CD4-positive, alpha-beta T cell treated with Interleukin-6 at 100 ng/mL for 8 hours (primary cell): Measurements from ENCODE around the gene ACER3.
"Not testable (repeated sequence)": the region's sequence is repeated elsewhere in the genome, so short reads cannot be mapped to it uniquely, and the experiment has no call there.

Experiments
- DNase-seq: peaks from one replicate; pipeline ENCODE4 v3.0.0-alpha.2; 2020; ENCODE audit warnings: mixed read lengths, low spot score

ACER3 gene

DNA sequence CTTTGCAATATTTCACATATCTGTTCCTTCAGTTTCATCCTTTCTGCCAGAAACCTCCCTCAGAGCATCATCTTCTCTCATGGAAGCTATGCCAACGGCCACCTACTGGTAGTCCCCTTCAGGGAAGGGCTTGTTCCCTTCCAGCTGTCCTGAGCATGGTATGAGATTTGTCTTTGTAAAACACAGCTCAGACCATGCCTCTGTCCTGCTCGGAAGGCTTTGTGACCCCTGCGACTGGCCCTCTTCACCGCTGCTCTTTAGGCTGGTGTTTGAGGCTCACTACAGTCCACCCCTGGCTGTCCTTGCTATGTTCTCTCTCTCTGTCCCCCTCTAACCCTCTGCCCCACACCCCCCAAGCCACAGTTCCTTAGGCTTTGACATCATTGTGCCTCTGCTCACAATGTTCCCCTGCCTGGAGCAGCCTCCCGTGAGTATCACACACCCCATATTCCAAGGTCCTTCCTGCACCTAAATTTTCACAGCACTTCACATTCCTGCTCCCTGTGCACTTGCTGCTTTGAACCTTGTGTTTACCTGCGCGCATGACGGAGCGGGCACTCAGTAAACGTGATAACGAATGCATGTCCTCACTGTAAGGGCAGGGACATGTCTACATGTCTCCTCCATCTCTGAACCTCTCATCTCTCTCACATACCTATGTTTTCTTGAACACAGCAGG is 24.0 kb upstream of the ACER3 start:
- no peak for DNase-seq

GRCh38 chr11:76837696-76838677 is 22.7 kb upstream of the ACER3 start:
- DNase-seq = no peak

DNA sequence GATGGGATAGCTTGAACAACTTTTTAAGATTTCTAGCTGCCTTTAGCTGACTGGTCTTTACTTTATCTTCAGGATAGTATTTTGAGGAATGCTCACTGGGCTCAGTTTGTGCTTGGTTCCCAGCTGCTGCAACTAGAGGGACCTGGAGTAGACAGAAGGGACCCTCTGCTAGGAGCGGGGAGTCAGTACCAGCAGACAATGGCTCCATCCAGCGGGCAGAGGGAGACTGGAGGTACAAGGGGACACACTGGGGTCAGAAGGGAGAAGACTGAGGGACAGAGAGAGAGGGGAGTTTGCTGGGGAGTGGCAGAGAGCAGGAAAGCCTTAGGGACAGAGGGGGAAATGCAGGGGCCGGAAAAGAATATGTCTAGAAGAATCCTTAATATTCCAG is 22.0 kb upstream of the ACER3 start:
- DNase-seq = no peak

DNA sequence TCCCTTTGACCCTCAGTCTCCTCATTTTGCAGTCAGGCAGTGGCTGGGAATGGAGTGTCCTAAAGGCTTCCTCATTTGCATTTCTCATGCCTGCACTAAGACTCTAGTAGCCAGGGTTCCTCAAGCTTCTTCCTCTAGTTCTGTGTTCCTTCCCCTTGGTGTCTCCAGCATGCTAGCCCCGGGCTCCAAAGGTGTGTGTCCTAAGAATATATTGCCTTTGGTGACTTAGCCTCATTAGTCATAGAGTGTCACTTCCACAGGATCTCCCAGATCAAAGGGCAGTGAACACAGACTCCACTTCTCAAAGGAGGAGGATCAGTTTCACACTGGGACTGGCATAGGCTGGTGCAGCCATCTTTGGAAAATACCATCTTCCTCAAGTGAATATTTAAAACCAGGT is 21.4 kb upstream of the ACER3 start:
- no peak for DNase-seq

DNA sequence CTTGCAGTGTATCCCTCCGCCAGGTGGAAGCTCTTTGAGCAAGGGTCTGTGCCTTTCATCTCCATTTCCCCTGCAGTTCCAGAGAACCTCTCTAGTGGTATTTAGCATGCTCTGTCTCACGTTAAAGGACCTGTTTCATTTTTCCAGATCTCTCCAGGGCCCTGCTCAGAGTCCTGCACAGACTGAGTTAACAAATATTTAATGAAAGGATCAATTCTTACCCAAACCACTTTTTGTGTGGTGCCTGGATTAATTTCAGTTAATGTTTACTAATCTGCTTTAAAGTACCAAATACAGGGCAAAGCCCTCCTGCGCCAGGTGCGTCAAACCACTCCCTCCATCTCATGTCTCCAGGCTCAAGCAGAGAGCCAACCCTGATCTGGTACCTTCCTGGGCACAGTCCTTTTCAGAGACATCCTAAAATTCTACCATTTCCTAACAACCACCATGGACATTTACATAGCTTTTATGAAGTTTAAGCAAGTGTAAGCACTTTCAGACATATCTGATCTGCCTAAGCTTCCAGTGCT is 18.7 kb upstream of the ACER3 start:
- DNase-seq = no peak

- no peak for DNase-seq
Observed at GRCh38 chr11:76843907-76844306, 16.8 kb upstream of the ACER3 start.

DNA sequence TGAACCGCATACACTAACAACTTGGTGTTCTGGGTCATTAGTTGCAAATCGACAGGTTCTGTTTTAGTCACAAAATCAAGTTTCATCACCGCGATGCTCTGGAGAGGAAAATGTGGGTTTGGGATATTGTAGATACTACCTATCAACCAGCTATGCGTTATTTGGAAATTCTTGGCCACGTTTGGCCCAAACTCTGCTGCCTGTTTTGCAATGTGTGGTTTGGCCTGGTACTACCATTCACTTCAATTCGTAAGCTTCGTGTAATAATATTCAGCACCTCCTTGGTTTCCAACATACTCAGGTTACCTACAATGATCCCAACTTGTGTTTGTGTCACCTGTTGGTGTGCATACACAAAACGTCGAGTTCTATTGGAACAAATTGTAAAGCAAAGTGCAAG is 16.2 kb upstream of the ACER3 start:
- DNase-seq = no peak

GRCh38 chr11:76845069-76845468 is 15.6 kb upstream of the ACER3 start:
- DNase-seq = no peak

DNA sequence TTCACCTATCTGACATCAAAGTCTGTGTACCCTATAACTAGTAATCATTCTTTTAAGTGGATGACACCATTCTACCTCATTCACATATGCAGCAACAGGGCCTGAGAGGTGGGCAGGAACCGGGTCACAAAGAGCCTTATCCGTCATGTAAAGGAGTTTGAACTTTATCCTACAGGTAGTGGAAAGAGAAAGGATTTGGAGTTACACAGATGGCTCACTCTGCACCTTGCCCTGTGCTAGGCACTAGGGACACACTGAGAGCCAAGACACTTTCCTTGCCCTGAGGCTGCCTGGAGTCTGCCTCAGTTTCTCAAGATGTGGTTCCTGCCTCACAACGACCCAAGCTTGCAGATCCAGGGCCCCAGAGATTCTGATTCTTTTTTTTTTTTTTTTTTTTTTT is 14.3 kb upstream of the ACER3 start:
- no peak for DNase-seq

GRCh38 chr11:76849376-76849775 is 11.3 kb upstream of the ACER3 start:
- no peak for DNase-seq

GRCh38 chr11:76850130-76850529 is 10.6 kb upstream of the ACER3 start:
- DNase-seq = no peak

DNA sequence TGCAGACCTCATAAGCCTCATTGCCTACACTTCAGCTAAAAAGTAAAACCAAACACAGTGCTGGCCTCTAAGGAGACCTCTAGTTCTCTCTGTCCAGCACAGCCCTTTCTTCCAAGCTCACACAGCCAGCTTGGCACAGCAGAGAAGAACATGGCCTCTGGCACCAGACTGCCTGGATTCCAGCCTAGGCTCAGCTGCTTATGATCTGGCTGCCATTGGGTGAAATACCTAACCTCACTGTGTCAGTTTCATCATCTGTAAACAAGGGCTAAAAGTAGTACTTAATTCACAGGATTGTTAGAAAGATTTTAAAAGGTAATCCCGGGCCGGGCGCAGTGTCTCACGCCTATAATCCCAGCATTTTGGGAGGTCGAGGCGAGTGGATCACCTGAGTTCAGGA is 9.9 kb upstream of the ACER3 start:
- no peak for DNase-seq

DNA sequence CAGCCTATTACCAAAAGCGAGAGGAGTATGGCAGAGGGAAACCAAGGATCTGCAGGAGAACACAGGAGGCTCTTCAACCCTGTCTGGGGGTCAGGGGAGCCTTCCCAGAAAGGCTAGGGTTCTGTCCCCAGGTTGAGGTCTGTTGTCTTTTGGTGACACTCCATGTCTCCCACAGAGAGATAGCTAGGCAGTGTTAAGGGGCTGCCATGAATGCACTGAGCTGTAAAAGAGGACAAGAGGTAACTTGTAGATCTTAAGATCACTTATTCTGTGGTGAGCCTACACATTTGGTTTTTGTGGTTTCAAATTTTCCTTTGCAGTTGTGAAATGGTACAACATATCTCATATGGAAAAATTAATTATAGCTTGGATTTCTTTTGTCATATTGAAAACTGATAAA is 6.0 kb upstream of the ACER3 start:
- no peak for DNase-seq

GRCh38 chr11:76855670-76856069 is 5.0 kb upstream of the ACER3 start:
- DNase-seq = not testable (repeated sequence)

GRCh38 chr11:76856106-76856505 is 4.6 kb upstream of the ACER3 start:
- no peak for DNase-seq

DNA sequence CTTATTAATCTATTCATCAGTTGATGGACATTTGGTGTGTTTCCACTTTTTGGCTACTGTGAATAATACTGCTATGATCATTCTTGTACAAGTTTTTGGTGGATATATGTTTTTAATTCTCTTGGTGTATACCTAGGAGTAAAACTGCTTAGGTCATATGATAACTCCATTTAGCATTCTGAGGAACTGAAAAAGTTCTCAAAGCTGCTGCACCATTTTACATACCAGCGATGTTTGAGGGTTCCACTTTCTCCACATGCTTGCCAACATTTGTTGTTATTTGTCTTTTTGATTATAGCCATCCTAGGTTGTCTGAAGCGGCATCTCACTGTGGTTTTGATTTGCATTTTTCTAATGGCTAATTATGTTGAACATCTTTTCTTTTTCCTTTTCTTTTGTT is 4.1 kb upstream of the ACER3 start:
- no peak for DNase-seq

DNA sequence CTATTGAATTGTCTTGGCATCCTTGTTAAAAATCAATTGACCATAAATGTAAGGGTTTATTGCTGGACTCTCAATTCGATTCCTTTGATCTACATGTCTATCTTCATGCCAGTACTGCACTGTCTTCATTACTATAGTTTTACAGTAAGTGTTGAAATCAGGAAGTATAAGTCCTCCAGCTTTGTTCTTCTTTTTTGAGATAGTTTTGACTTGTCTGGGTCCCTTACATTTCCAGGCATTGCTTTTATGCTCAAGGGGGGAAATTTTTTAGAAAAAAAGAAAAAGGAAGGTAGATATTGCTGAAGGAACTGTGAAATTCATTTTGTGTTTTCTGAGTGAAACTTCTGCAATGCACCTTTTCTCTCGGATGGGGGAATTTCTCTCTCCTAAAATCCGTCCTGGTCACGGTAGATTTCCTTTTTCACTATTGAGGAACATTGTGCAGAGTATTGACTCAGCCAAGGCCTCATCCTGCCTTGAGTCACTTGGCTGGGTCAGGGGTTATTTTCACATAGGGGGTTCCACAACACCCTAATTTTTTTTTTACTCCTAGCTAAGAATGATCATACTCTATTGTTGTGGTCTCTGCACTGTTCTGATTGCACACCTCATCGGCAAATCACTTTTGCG is 2.8 kb upstream of the ACER3 start:
- DNase-seq = no peak

- no peak for DNase-seq
Observed at GRCh38 chr11:76859708-76860227, 950 bp upstream of the ACER3 start.

DNA sequence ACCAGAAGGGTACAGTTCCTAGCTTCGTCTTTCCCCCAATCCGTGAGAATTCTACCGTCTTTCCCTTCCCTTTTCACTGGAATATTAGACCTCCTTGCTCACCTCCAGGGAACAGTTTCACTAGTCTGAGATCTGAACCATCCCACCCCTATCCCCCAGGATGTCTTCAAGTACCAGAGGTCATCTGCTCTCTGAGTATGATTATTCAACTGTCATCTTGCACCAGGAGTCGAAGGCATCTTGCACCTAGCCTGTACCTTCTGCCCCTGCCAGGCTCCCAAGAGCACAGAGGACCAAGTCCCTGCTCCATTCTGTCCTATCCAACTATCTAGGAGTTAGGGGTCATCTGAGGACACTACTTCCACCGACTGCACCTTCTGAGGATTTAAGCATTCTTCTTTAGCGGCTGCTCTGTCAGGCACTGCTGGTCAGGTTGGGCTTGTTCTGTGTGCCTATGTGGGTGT is 804 bp downstream of the ACER3 start:
- no peak for DNase-seq

GRCh38 chr11:76862794-76863193 is 2.1 kb downstream of the ACER3 start:
- not testable (repeated sequence) for DNase-seq

DNA sequence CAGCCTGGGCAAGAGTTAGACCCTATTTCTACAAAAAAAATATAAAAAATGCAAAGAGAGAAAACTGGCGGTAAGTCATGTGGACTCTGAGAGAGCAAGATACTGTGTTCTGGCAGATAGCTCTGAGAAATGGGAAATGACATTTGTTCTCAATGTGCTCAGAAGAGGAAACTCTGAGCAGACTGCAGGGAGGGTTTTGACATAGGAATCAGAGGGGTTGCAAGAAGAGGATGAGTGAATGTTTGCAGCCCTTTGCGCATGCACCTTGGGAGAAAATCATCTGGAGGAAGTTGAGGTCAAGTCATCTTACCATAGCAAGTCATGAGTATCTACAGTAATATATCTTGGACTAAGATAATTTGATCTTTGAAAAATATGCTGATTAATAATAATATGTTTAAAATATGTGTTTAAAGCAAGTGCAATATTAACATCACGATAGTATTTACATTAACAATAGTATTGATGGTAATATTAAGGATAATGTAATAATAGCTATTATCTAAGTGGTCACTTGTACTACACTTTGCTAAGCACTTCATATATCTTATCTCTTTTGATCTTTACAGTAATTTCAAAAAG is 2.6 kb downstream of the ACER3 start:
- no peak for DNase-seq
